Measurements from ENCODE around the gene KMT2E.
"Not testable (repeated sequence)": the region's sequence is repeated elsewhere in the genome, so short reads cannot be mapped to it uniquely, and the experiment has no call there.

Gene KMT2E

DNA sequence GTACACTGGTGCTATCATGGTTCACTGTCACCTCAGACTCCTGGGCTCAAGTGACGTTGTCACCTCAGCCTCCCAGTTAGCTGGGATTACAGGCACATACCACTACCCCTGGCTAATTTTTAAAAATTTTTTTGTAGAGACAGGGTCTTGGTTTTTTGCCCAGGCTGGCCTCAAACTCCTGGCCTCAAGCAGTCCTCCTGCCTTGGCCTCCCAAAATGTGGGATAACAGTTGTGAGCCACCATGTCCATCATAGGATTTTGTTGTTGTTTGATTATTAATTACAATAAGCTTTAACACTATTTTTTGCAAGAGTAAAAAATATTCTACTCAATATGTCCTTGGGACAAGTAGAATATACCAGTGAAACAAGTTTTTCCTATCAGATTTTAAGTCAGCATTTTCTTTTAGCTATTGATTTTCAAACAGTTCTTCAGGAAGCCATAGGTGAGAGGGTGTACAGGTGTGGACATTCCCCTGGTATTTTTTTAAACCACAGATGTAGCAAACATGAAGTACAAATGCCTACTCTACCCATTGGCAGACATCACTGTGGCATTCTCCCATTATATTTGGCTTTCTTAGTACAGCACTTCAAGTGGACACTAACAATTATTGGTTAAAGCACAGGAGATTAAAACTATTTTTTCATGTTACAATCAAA, 18.7 kb downstream of the KMT2E start:
- Histone ChIP-seq H3K9me3 (ENCODE audit: low read length) (no peaks in the 10 kb centered on the region), H3K4me1 (ENCODE audit: insufficient read depth, low read length) (no peaks in the 10 kb centered on the region), H3K4me3 (ENCODE audit: low read length) (no peak overlapping the region), H2AFZ (ENCODE audit: low read depth, low read length) (no peak overlapping the region), H3K27me3 (ENCODE audit: insufficient read depth, low read length) (no peaks in the 10 kb centered on the region), H3K36me3 (ENCODE audit: insufficient read depth, low read length) (peaks cover 11% of the 10 kb centered on the region)

DNA sequence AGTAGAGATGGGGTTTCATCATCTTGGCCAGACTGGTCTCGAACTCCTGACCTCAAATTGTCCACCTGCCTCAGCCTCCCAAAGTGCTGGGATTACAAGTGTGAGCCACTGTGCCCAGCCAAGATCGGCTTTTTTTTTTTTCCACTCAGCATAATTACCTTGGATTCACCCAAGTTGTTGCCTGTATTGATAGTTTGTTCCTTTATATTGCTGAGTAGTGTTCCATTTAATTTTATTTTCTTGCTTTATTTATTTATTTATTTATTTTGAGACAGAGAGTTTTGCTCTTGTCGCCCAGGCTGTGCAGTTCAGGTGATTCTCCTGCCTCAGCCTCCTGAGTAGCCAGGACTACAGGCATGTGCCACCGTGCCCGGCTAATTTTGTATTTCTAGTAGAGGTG, 21.3 kb downstream of the KMT2E start:
- Histone ChIP-seq H2AFZ (ENCODE audit: low read depth, low read length) (no peak overlapping the region), H3K36me3 (ENCODE audit: insufficient read depth, low read length) (peaks cover 8% of the 10 kb centered on the region), H3K4me1 (ENCODE audit: insufficient read depth, low read length) (no peaks in the 10 kb centered on the region), H3K4me3 (ENCODE audit: low read length) (no peak overlapping the region), H3K27me3 (ENCODE audit: insufficient read depth, low read length) (no peaks in the 10 kb centered on the region), H3K9me3 (ENCODE audit: low read length) (no peaks in the 10 kb centered on the region)

GRCh38 chr7:105036217-105037168, 22.5 kb downstream of the KMT2E start:
- H2AFZ ChIP-seq (ENCODE audit: low read depth, low read length): no peak overlapping the region
- H3K9me3 ChIP-seq (ENCODE audit: low read length): no peaks in the 10 kb centered on the region
- H3K27me3 ChIP-seq (ENCODE audit: insufficient read depth, low read length): no peaks in the 10 kb centered on the region
- peaks cover 18% of the 10 kb centered on the region for H3K36me3 ChIP-seq (ENCODE audit: insufficient read depth, low read length)
- no peak overlapping the region for H3K4me3 ChIP-seq (ENCODE audit: low read length)
- no peaks in the 10 kb centered on the region for H3K4me1 ChIP-seq (ENCODE audit: insufficient read depth, low read length)

DNA sequence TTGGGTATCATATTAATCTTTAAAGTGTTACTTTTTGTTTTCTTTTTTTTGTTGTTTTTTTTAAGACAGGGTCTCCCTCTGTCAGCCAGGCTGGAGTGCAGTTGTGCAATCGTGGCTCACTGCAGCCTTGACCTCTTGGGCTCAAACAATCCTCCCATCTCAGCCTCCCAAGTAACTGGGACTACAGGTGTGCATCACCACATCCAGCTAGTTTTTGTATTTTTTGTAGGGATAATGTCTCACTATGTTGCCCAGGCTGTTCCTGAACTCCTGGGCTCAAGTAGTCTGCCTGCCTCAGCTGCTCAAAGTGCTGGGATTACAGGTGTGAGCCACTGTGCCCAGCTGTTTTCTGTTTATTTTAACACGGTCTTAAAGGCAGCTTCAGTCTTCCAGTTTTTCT, 23.3 kb downstream of the KMT2E start:
- Histone ChIP-seq H3K4me3 (ENCODE audit: low read length) (no peak overlapping the region), H2AFZ (ENCODE audit: low read depth, low read length) (no peak overlapping the region), H3K27me3 (ENCODE audit: insufficient read depth, low read length) (no peaks in the 10 kb centered on the region), H3K4me1 (ENCODE audit: insufficient read depth, low read length) (no peaks in the 10 kb centered on the region), H3K36me3 (ENCODE audit: insufficient read depth, low read length) (peaks cover 26% of the 10 kb centered on the region), H3K9me3 (ENCODE audit: low read length) (no peaks in the 10 kb centered on the region)

GRCh38 chr7:105044449-105045070, 30.6 kb downstream of the KMT2E start:
- no peaks in the 10 kb centered on the region for H3K9me3 ChIP-seq (ENCODE audit: low read length)
- peaks cover 85% of the 10 kb centered on the region for H3K36me3 ChIP-seq (ENCODE audit: insufficient read depth, low read length)
- H3K27me3 ChIP-seq (ENCODE audit: insufficient read depth, low read length): no peaks in the 10 kb centered on the region

DNA sequence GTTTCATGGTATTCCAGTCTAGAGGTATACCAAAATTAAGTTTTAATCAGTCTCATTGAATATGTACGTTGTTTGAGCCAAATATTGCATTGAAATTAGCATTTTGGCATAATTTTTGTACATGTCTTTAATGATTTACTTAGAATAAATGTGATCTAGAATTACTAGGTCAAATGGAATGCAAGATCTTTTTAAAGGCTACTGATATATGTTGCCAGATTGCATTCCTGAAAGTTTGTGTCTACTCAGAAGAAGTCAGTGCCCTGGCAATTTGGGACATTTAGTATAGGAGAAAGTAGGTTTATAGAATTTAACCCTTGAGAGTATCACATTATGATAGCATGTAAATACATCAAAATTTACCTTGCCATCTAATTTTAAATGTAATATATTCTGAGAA, 32.4 kb downstream of the KMT2E start:
- H3K9me3 ChIP-seq (ENCODE audit: low read length): no peaks in the 10 kb centered on the region
- H3K4me1 ChIP-seq (ENCODE audit: insufficient read depth, low read length): no peaks in the 10 kb centered on the region
- peaks cover 84% of the 10 kb centered on the region for H3K36me3 ChIP-seq (ENCODE audit: insufficient read depth, low read length)
- no peaks in the 10 kb centered on the region for H3K27me3 ChIP-seq (ENCODE audit: insufficient read depth, low read length)
- H3K4me3 ChIP-seq (ENCODE audit: low read length): no peak overlapping the region
- H2AFZ ChIP-seq (ENCODE audit: low read depth, low read length): no peak overlapping the region

More at GRCh38 chr7:105044449-105045070, 30.6 kb downstream of the KMT2E start:
- no peak overlapping the region for H3K4me3 ChIP-seq (ENCODE audit: low read length)
- no peak overlapping the region for H2AFZ ChIP-seq (ENCODE audit: low read depth, low read length)
- H3K4me1 ChIP-seq (ENCODE audit: insufficient read depth, low read length): no peaks in the 10 kb centered on the region

DNA sequence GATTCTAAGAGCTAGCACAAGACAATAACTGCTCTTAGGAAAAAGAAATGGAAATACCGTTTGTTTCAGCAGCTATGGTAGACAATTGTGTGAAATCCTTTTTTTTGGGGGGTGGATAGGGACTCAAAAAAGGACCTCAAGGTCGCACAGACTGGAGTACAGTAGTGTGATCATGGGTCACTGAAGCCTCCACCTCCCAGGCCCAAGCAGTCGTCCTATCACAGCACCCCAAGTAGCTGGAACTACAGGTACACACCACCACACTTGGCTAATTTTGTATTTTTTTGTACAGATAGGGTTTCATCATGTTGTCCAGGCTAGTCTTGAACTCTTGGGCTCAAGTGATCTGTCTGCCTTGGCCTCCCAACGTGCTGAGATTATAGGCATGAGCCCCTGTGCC, 33.9 kb downstream of the KMT2E start:
- H3K36me3 ChIP-seq (ENCODE audit: insufficient read depth, low read length): peaks cover 77% of the 10 kb centered on the region

DNA sequence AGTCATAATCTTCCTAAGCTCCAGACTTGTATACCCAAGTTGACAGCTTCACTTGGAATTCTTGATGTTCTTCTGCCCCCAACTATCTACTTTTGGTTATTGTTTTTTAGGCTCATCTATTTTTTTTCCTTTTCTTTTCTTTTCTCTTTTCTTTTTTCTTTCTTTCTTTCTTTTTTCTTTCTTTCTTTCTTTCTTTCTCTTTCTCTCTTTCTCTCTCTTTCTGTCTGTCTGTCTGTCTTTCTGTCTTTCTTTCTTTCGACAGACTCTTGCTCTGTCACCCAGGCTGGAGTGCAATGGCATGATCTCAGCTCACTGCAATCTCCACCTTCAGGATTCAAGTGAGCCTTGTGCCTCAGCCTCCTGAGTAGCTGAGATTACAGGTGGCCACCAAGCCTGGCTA, 36.5 kb downstream of the KMT2E start:
- H3K4me1 ChIP-seq (ENCODE audit: insufficient read depth, low read length): no peaks in the 10 kb centered on the region
- no peaks in the 10 kb centered on the region for H3K9me3 ChIP-seq (ENCODE audit: low read length)
- H3K4me3 ChIP-seq (ENCODE audit: low read length): no peak overlapping the region
- H3K27me3 ChIP-seq (ENCODE audit: insufficient read depth, low read length): no peaks in the 10 kb centered on the region
- no peak overlapping the region for H2AFZ ChIP-seq (ENCODE audit: low read depth, low read length)
- H3K36me3 ChIP-seq (ENCODE audit: insufficient read depth, low read length): peaks cover 71% of the 10 kb centered on the region

More for the DNA sequence above, 33.9 kb downstream of the KMT2E start:
- Histone ChIP-seq H3K27me3 (ENCODE audit: insufficient read depth, low read length) (no peaks in the 10 kb centered on the region), H2AFZ (ENCODE audit: low read depth, low read length) (no peak overlapping the region), H3K4me3 (ENCODE audit: low read length) (no peak overlapping the region), H3K9me3 (ENCODE audit: low read length) (no peaks in the 10 kb centered on the region), H3K4me1 (ENCODE audit: insufficient read depth, low read length) (no peaks in the 10 kb centered on the region)

DNA sequence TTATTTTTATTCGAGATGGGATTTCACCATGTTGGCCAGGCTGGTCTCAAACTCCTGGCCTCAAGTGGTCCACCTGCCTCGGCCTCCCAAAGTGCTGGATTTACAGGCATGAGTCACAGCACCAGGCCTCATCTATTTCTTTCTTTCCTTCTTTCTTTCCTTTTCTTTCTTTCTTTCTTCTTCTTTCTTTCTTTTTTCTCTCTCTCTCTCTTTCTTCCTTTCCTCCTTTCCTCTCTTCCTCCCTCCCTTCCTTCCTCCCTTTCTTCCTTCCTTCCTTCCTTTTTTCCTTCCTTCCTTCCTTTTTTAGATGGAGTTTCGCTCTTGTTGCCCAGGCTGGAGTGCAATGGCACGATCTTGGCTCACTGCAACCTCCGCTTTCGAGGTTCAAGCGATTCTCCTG, 36.9 kb downstream of the KMT2E start:
- not testable (repeated sequence) for H2AFZ ChIP-seq (ENCODE audit: low read depth, low read length); H3K27me3 ChIP-seq (ENCODE audit: insufficient read depth, low read length); H3K4me1 ChIP-seq (ENCODE audit: insufficient read depth, low read length); H3K9me3 ChIP-seq (ENCODE audit: low read length); H3K4me3 ChIP-seq (ENCODE audit: low read length)
- H3K36me3 ChIP-seq (ENCODE audit: insufficient read depth, low read length): peaks cover 70% of the 10 kb centered on the region

DNA sequence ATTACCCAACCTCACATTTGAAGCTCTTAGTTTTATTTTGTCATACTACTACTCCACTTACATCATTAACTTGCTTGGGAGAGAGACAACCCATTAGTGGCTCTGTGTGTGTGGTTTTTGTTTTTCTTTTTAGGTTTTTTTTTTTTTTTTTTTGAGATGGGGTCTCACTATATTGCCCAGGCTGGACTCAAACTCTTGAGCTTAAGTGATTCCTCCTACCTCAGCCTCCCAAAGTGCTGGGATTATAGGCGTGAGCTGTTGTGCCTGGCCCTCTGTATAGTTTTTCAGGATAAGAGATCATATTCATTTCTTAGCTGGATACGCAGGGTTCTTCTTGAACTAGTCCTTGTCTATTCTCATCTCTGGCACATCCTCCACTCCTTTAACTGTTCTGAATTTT, 41.1 kb downstream of the KMT2E start:
- H3K4me1 ChIP-seq (ENCODE audit: insufficient read depth, low read length): no peaks in the 10 kb centered on the region
- H3K4me3 ChIP-seq (ENCODE audit: low read length): no peak overlapping the region

GRCh38 chr7:105055621-105056020, 41.6 kb downstream of the KMT2E start:
- Histone ChIP-seq H3K36me3 (ENCODE audit: insufficient read depth, low read length) (peaks cover 65% of the 10 kb centered on the region), H3K4me1 (ENCODE audit: insufficient read depth, low read length) (no peaks in the 10 kb centered on the region), H3K9me3 (ENCODE audit: low read length) (no peaks in the 10 kb centered on the region), H3K4me3 (ENCODE audit: low read length) (no peak overlapping the region), H2AFZ (ENCODE audit: low read depth, low read length) (no peak overlapping the region), H3K27me3 (ENCODE audit: insufficient read depth, low read length) (no peaks in the 10 kb centered on the region)

More for the DNA sequence above, 41.1 kb downstream of the KMT2E start:
- peaks cover 66% of the 10 kb centered on the region for H3K36me3 ChIP-seq (ENCODE audit: insufficient read depth, low read length)
- H2AFZ ChIP-seq (ENCODE audit: low read depth, low read length): no peak overlapping the region
- H3K27me3 ChIP-seq (ENCODE audit: insufficient read depth, low read length): no peaks in the 10 kb centered on the region
- no peaks in the 10 kb centered on the region for H3K9me3 ChIP-seq (ENCODE audit: low read length)

- Histone ChIP-seq H3K27me3 (ENCODE audit: insufficient read depth, low read length) (no peaks in the 10 kb centered on the region), H3K36me3 (ENCODE audit: insufficient read depth, low read length) (peaks cover 57% of the 10 kb centered on the region), H2AFZ (ENCODE audit: low read depth, low read length) (no peak overlapping the region), H3K4me1 (ENCODE audit: insufficient read depth, low read length) (no peaks in the 10 kb centered on the region), H3K9me3 (ENCODE audit: low read length) (no peaks in the 10 kb centered on the region), H3K4me3 (ENCODE audit: low read length) (no peak overlapping the region)
Observed at GRCh38 chr7:105057472-105057871, 43.5 kb downstream of the KMT2E start.

- Histone ChIP-seq H3K9me3 (ENCODE audit: low read length) (no peaks in the 10 kb centered on the region), H2AFZ (ENCODE audit: low read depth, low read length) (no peak overlapping the region), H3K36me3 (ENCODE audit: insufficient read depth, low read length) (peaks cover 64% of the 10 kb centered on the region), H3K4me1 (ENCODE audit: insufficient read depth, low read length) (no peaks in the 10 kb centered on the region), H3K27me3 (ENCODE audit: insufficient read depth, low read length) (no peaks in the 10 kb centered on the region), H3K4me3 (ENCODE audit: low read length) (no peak overlapping the region)
Observed at GRCh38 chr7:105060437-105060836, 46.4 kb downstream of the KMT2E start.
